GM12891 (cell line): Measurements from ENCODE around the gene EGLN1.

Experiments used
- POLR2A ChIP-seq: IDR thresholded peaks from 2 replicates; pipeline ENCODE4 v1.6.1; 2011; ENCODE audit warnings: low read depth, low read length, control low read depth
- POLR2AphosphoS5 ChIP-seq: IDR thresholded peaks from 2 replicates; pipeline ENCODE4 v1.6.1; 2011; ENCODE audit warnings: low read depth, low read length, control low read depth
- TAF1 ChIP-seq: IDR thresholded peaks from 2 replicates; pipeline ENCODE4 v1.6.1; 2011; ENCODE audit warnings: low read depth, low read length, control low read depth

DNA sequence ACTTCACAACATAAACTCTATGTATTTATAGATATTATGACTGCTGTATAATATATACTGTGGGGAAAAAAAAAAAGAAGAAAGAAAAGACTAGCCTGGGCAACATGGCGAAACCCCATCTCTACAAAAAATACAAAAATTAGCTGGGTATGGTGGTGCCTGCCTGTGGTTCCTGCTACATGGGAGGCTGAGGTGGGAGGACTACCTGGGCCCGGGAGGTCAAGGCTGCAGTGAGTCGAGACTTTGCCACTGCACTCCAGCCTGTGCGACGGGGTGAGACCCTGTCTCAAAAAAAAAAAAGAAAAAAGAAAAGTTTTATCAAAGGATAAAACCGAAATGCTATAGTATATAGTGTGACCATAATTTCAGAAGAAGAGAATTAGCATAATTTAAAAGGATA lies 87.1 kb downstream of the EGLN1 start:
- no peak for TF ChIP-seq POLR2AphosphoS5
- TF ChIP-seq POLR2A, result no peak
- no peak for TF ChIP-seq TAF1
